Breast epithelium (tissue), 3 donors: ENCODE results near the gene PCMT1.

Experiments
- CTCF ChIP-seq, 3 donors: fragments of 450-650 bp; IDR thresholded peaks; one replicate each; pipeline ENCODE4 v1.5.1; 2016 to 2017; ENCODE audit warnings: antibody characterized with exemption in 3 of 3, mild to moderate bottlenecking in 3 of 3, moderate library complexity in 3 of 3
- POLR2A ChIP-seq: fragments of 450-650 bp; IDR thresholded peaks from one replicate; pipeline ENCODE4 v1.6.1; 2016; ENCODE audit warnings: antibody characterized with exemption, mild to moderate bottlenecking, moderate library complexity

- TF ChIP-seq CTCF (IDR thresholded peaks at IDR 0.05): no peak
- no peak for TF ChIP-seq POLR2A
These were observed 21.6 kb upstream of the PCMT1 start for GRCh38 chr6:149727793-149728498.
